DND-41 (cell line): ENCODE data around the gene AKAP6.

Source experiments
- CTCF ChIP-seq: IDR thresholded peaks from 2 replicates; pipeline ENCODE4 v1.5.1; 2012; ENCODE audit warnings: borderline replicate concordance, low read length, moderate library complexity, mild to moderate bottlenecking; ENCODE audit not compliant: poor library complexity, severe bottlenecking; ENCODE audit errors: extremely low read depth
- EZH2 ChIP-seq: IDR thresholded peaks from 3 replicates; pipeline ENCODE4 v1.6.1; 2012; ENCODE audit warnings: borderline replicate concordance, low read depth, mild to moderate bottlenecking, moderate library complexity, low read length, inconsistent platforms; ENCODE audit not compliant: severe bottlenecking

GRCh38 chr14:32816588-32816987, 487.5 kb downstream of the AKAP6 start:
- TF ChIP-seq CTCF (no peak), EZH2 (no peak)
